C4-2B (cell line): ENCODE results near the gene SSR1.

ENCODE experiments used
- H3K27ac ChIP-seq: fragments of 450-650 bp; 2 replicates; pipeline ENCODE4 v1.5.1; 2017
- CTCF ChIP-seq: fragments of 450-650 bp; conservative IDR thresholded peaks from 2 replicates; pipeline ENCODE4 v1.5.1; 2017; ENCODE audit warnings: mild to moderate bottlenecking
- ZFX ChIP-seq: fragments of 450-650 bp; IDR thresholded peaks from 2 replicates; pipeline ENCODE4 v1.6.1; 2017

The SSR1 gene

GRCh38 chr6:7257521-7258230 is 55.3 kb downstream of the SSR1 start:
- no peak for TF ChIP-seq ZFX
- TF ChIP-seq CTCF = no peak

GRCh38 chr6:7256785-7257184 is 56.2 kb downstream of the SSR1 start:
- no peak overlapping the region for H3K27ac ChIP-seq
- TF ChIP-seq ZFX (no peak), CTCF (no peak)

More at GRCh38 chr6:7257521-7258230, 55.3 kb downstream of the SSR1 start:
- H3K27ac ChIP-seq = no peak overlapping the region

GRCh38 chr6:7255918-7256317 is 57.1 kb downstream of the SSR1 start:
- no peak overlapping the region for H3K27ac ChIP-seq

GRCh38 chr6:7254980-7255835 is 57.8 kb downstream of the SSR1 start:
- no peak overlapping the region for H3K27ac ChIP-seq
- TF ChIP-seq ZFX (no peak), CTCF (no peak)

More at GRCh38 chr6:7255918-7256317, 57.1 kb downstream of the SSR1 start:
- TF ChIP-seq CTCF (no peak), ZFX (no peak)

- no peak overlapping the region for H3K27ac ChIP-seq
- TF ChIP-seq CTCF (no peak), ZFX (no peak)
Observed at GRCh38 chr6:7252390-7252789, 60.6 kb downstream of the SSR1 start.

- H3K27ac ChIP-seq = no peak overlapping the region
- no peak for TF ChIP-seq ZFX
- TF ChIP-seq CTCF = no peak
Observed at GRCh38 chr6:7251646-7252260, 61.2 kb downstream of the SSR1 start.

GRCh38 chr6:7250812-7251211 is 62.2 kb downstream of the SSR1 start:
- H3K27ac ChIP-seq = no peak overlapping the region

More at GRCh38 chr6:7250812-7251211, 62.2 kb downstream of the SSR1 start:
- no peak for TF ChIP-seq CTCF
- TF ChIP-seq ZFX = no peak
